ENCODE measurements around the gene SCN2B. TPM values are rescaled to one million over a fixed set of nuclear protein-coding genes. Genes with fewer than 3 reads are reported as not detected.
"Not testable (repeated sequence)": the region's sequence is repeated elsewhere in the genome, so short reads cannot be mapped to it uniquely, and the experiment has no call there.

Gene SCN2B
- total RNA-seq, 1 donor from 2014 or later = 24.9 TPM

- DNase-seq = no peak
- intact Hi-C loops (cut with micrococcal nuclease) = loop anchor here (10.0 kb wide), 1 partner anchor 161 kb away; the partner anchor contains the start of gene UBE4A
- Histone ChIP-seq H3K36me3 (no peaks in the 10 kb centered on the region), H3K4me3 (no peak overlapping the region), H3K27me3 (ENCODE audit: low read depth) (no peaks in the 10 kb centered on the region), H3K27ac (replicated peaks) (peak overlapping the region; percentile 91), H3K9me3 (replicated peaks) (peaks cover 7% of the 10 kb centered on the region), H3K4me1 (peaks cover 34% of the 10 kb centered on the region)
- no peak for TF ChIP-seq CTCF (IDR thresholded peaks at IDR 0.05; ENCODE audit: borderline replicate concordance)
Measured at GRCh38 chr11:118193910-118194566, 17.6 kb upstream of the SCN2B start.

- not testable (repeated sequence) for H3K36me3 ChIP-seq; H3K9me3 ChIP-seq (replicated peaks); H3K27ac ChIP-seq (replicated peaks); H3K27me3 ChIP-seq (ENCODE audit: low read depth); H3K4me3 ChIP-seq; DNase-seq
- intact Hi-C loops (cut with micrococcal nuclease) = loop anchor here (10.0 kb wide), 1 partner anchor 162 kb away; the partner anchor contains the start of gene UBE4A
- peaks cover 23% of the 10 kb centered on the region for H3K4me1 ChIP-seq
Measured at GRCh38 chr11:118192817-118193216, 16.4 kb upstream of the SCN2B start.

- H3K27me3 ChIP-seq (ENCODE audit: low read depth) = peaks cover 15% of the 10 kb centered on the region
- not testable (repeated sequence) for DNase-seq; H3K36me3 ChIP-seq; H3K4me3 ChIP-seq; H3K27ac ChIP-seq (replicated peaks); H3K9me3 ChIP-seq (replicated peaks)
- peaks cover 23% of the 10 kb centered on the region for H3K4me1 ChIP-seq
- intact Hi-C loops (cut with micrococcal nuclease) = loop anchor here (10.0 kb wide), 1 partner anchor 164 kb away; the partner anchor contains the start of gene UBE4A
Measured at GRCh38 chr11:118190942-118191506, 14.6 kb upstream of the SCN2B start.

- H3K4me1 ChIP-seq = no peaks in the 10 kb centered on the region
- no peak for DNase-seq
- peaks cover 15% of the 10 kb centered on the region for H3K27me3 ChIP-seq (ENCODE audit: low read depth)
- no peak for TF ChIP-seq CTCF (IDR thresholded peaks at IDR 0.05; ENCODE audit: borderline replicate concordance)
- H3K9me3 ChIP-seq (replicated peaks) = peaks cover 7% of the 10 kb centered on the region
- no peaks in the 10 kb centered on the region for H3K36me3 ChIP-seq
- intact Hi-C loops (cut with micrococcal nuclease) = no loop called here
- H3K27ac ChIP-seq (replicated peaks) = no peak overlapping the region
- H3K4me3 ChIP-seq = no peak overlapping the region
Measured at GRCh38 chr11:118186346-118187107, 10.1 kb upstream of the SCN2B start.

- intact Hi-C loops (cut with micrococcal nuclease) = no loop called here
- H3K27ac ChIP-seq (replicated peaks) = no peak overlapping the region
- no peaks in the 10 kb centered on the region for H3K9me3 ChIP-seq (replicated peaks)
- H3K4me1 ChIP-seq = peaks cover 13% of the 10 kb centered on the region
- TF ChIP-seq CTCF (IDR thresholded peaks at IDR 0.05; ENCODE audit: borderline replicate concordance) = no peak
- H3K4me3 ChIP-seq = no peak overlapping the region
- no peaks in the 10 kb centered on the region for H3K36me3 ChIP-seq
- H3K27me3 ChIP-seq (ENCODE audit: low read depth) = peaks cover 17% of the 10 kb centered on the region
- no peak for DNase-seq
Measured at GRCh38 chr11:118184784-118185579, 8.5 kb upstream of the SCN2B start.

- H3K27ac ChIP-seq (replicated peaks); H3K4me3 ChIP-seq; intact Hi-C loops (cut with micrococcal nuclease); H3K9me3 ChIP-seq (replicated peaks); DNase-seq; H3K36me3 ChIP-seq: not testable (repeated sequence)
- peaks cover 19% of the 10 kb centered on the region for H3K4me1 ChIP-seq
- peaks cover 19% of the 10 kb centered on the region for H3K27me3 ChIP-seq (ENCODE audit: low read depth)
Measured at GRCh38 chr11:118183691-118184090, 7.3 kb upstream of the SCN2B start.
